GM21447 (cell line): Measurements from ENCODE around the gene GRIK2.

ENCODE experiments used
- ATAC-seq: cut with Tn5 transposase; IDR thresholded peaks from one replicate; pipeline ENCODE4 v1.9.1; 2021; ENCODE audit not compliant: unreplicated experiment

The GRIK2 gene

GRCh38 chr6:101453221-101453620 lies 59.7 kb downstream of the GRIK2 start:
- no peak for ATAC-seq

- no peak for ATAC-seq
Measured at GRCh38 chr6:101454106-101454676, 60.7 kb downstream of the GRIK2 start.

GRCh38 chr6:101458336-101458735 lies 64.8 kb downstream of the GRIK2 start:
- ATAC-seq, result no peak

GRCh38 chr6:101458826-101459225 lies 65.3 kb downstream of the GRIK2 start:
- ATAC-seq, result no peak

GRCh38 chr6:101462576-101462975 lies 69.1 kb downstream of the GRIK2 start:
- no peak for ATAC-seq

- ATAC-seq, result no peak
Measured at GRCh38 chr6:101465863-101466262, 72.4 kb downstream of the GRIK2 start.

GRCh38 chr6:101477436-101477835 lies 83.9 kb downstream of the GRIK2 start:
- no peak for ATAC-seq

- no peak for ATAC-seq
Measured at GRCh38 chr6:101478891-101479290, 85.4 kb downstream of the GRIK2 start.

- no peak for ATAC-seq
Measured at GRCh38 chr6:101482606-101483005, 89.1 kb downstream of the GRIK2 start.

GRCh38 chr6:101484781-101485180 lies 91.3 kb downstream of the GRIK2 start:
- no peak for ATAC-seq

- no peak for ATAC-seq
Measured at GRCh38 chr6:101486124-101486523, 92.6 kb downstream of the GRIK2 start.

GRCh38 chr6:101486726-101487125 lies 93.2 kb downstream of the GRIK2 start:
- no peak for ATAC-seq

GRCh38 chr6:101489456-101489855 lies 95.9 kb downstream of the GRIK2 start:
- no peak for ATAC-seq

GRCh38 chr6:101490857-101491256 lies 97.3 kb downstream of the GRIK2 start:
- no peak for ATAC-seq

- ATAC-seq, result no peak
Measured at GRCh38 chr6:101502818-101503217, 109.3 kb downstream of the GRIK2 start.

- no peak for ATAC-seq
Measured at GRCh38 chr6:101509536-101509935, 116.0 kb downstream of the GRIK2 start.

GRCh38 chr6:101513181-101513580 lies 119.7 kb downstream of the GRIK2 start:
- no peak for ATAC-seq

- no peak for ATAC-seq
Measured at GRCh38 chr6:101516578-101516977, 123.1 kb downstream of the GRIK2 start.

GRCh38 chr6:101517632-101518031 lies 124.1 kb downstream of the GRIK2 start:
- ATAC-seq, result no peak

GRCh38 chr6:101522254-101522653 lies 128.7 kb downstream of the GRIK2 start:
- ATAC-seq, result no peak

GRCh38 chr6:101527467-101527866 lies 134.0 kb downstream of the GRIK2 start:
- ATAC-seq, result no peak

- no peak for ATAC-seq
Measured at GRCh38 chr6:101528801-101529200, 135.3 kb downstream of the GRIK2 start.

GRCh38 chr6:101531538-101531937 lies 138.0 kb downstream of the GRIK2 start:
- ATAC-seq, result no peak

GRCh38 chr6:101534386-101534785 lies 140.9 kb downstream of the GRIK2 start:
- no peak for ATAC-seq
